ENCODE data around the gene TBCCD1.
"Not testable (repeated sequence)": the region's sequence is repeated elsewhere in the genome, so short reads cannot be mapped to it uniquely, and the experiment has no call there.

The TBCCD1 gene

GRCh38 chr3:186552408-186553031 lies 14.6 kb downstream of the TBCCD1 start:
- no peak for DNase-seq (ENCODE audit: low read depth)

- DNase-seq (ENCODE audit: low read depth) = no peak
Observed at GRCh38 chr3:186551387-186551786, 15.8 kb downstream of the TBCCD1 start.

- DNase-seq (ENCODE audit: low read depth) = no peak
Observed at GRCh38 chr3:186549497-186549896, 17.6 kb downstream of the TBCCD1 start.

- no peak for DNase-seq (ENCODE audit: low read depth)
Observed at GRCh38 chr3:186544281-186544680, 22.9 kb downstream of the TBCCD1 start, which contains the start of gene CRYGS. Gene CRYGS (minus strand): TSS chr3:186544380. CDS start chr3:186544326, 54 bp downstream.

- DNase-seq (ENCODE audit: low read depth) = no peak
Observed at GRCh38 chr3:186540835-186541226, 26.3 kb downstream of the TBCCD1 start.

GRCh38 chr3:186540221-186540834 lies 26.8 kb downstream of the TBCCD1 start:
- DNase-seq (ENCODE audit: low read depth) = peak; percentile 50

- DNase-seq (ENCODE audit: low read depth) = no peak
Observed at GRCh38 chr3:186538779-186539178, 28.4 kb downstream of the TBCCD1 start.

GRCh38 chr3:186536883-186537844 lies 30.0 kb downstream of the TBCCD1 start:
- DNase-seq (ENCODE audit: low read depth) = no peak

GRCh38 chr3:186534113-186534669 lies 32.9 kb downstream of the TBCCD1 start:
- DNase-seq (ENCODE audit: low read depth) = no peak

GRCh38 chr3:186532598-186533072 lies 34.5 kb downstream of the TBCCD1 start:
- DNase-seq (ENCODE audit: low read depth) = no peak

- DNase-seq (ENCODE audit: low read depth) = not testable (repeated sequence)
Observed at GRCh38 chr3:186531694-186532093, 35.4 kb downstream of the TBCCD1 start.

GRCh38 chr3:186530415-186530814 lies 36.7 kb downstream of the TBCCD1 start:
- DNase-seq (ENCODE audit: low read depth) = no peak

GRCh38 chr3:186529201-186529999 lies 37.7 kb downstream of the TBCCD1 start:
- DNase-seq (ENCODE audit: low read depth) = no peak

- no peak for DNase-seq (ENCODE audit: low read depth)
Observed at GRCh38 chr3:186526256-186526606, 40.9 kb downstream of the TBCCD1 start.

GRCh38 chr3:186525369-186526255 lies 41.5 kb downstream of the TBCCD1 start:
- no peak for DNase-seq (ENCODE audit: low read depth)

GRCh38 chr3:186524616-186525015 lies 42.5 kb downstream of the TBCCD1 start:
- no peak for DNase-seq (ENCODE audit: low read depth)

GRCh38 chr3:186523434-186523833 lies 43.7 kb downstream of the TBCCD1 start:
- DNase-seq (ENCODE audit: low read depth) = no peak

GRCh38 chr3:186523022-186523421 lies 44.1 kb downstream of the TBCCD1 start:
- no peak for DNase-seq (ENCODE audit: low read depth)

GRCh38 chr3:186520957-186521842 lies 45.9 kb downstream of the TBCCD1 start:
- no peak for DNase-seq (ENCODE audit: low read depth)

Measured in GM04504 (cell line).